ENCODE results near the gene ATG10. TPM values are rescaled to one million over a fixed set of nuclear protein-coding genes. Genes with fewer than 3 reads are reported as not detected.

The ATG10 gene
- total RNA-seq, 1 experiment from 2014 or later, result 11.8 TPM

GRCh38 chr5:82074950-82075349 lies 103.1 kb downstream of the ATG10 start:
- H3K79me2 ChIP-seq (ENCODE audit: low read length), result no peaks in the 10 kb centered on the region
- ATAC-seq (no peak), DNase-seq (no peak)
- H3K36me3 ChIP-seq (ENCODE audit: low read depth, low read length), result no peaks in the 10 kb centered on the region
- no peak overlapping the region for H3K4me3 ChIP-seq (ENCODE audit: low read length)
- no peak overlapping the region for H2AFZ ChIP-seq (ENCODE audit: low read length)
- no TSS peak for BruUV-seq (replicated peaks)
- TF ChIP-seq CTCF (conservative IDR thresholded peaks at IDR 0.05; ENCODE audit: low read depth, low read length), result no peak
- intact Hi-C loops (cut with micrococcal nuclease), result no loop called here
- no peaks in the 10 kb centered on the region for H3K27me3 ChIP-seq (ENCODE audit: low read length)
- no peaks in the 10 kb centered on the region for H3K9me3 ChIP-seq (ENCODE audit: low read length)
- no peaks in the 10 kb centered on the region for H3K4me1 ChIP-seq (ENCODE audit: insufficient read depth, low read length)
- H4K20me1 ChIP-seq (ENCODE audit: low read length), result no peaks in the 10 kb centered on the region
- H3K9ac ChIP-seq (ENCODE audit: low read length), result no peak overlapping the region
- ChIA-PET CTCF (no interaction called here), POLR2A (ENCODE audit: unreplicated experiment) (no interaction called here)
- no peak overlapping the region for H3K27ac ChIP-seq (ENCODE audit: low read length)
- H3K4me2 ChIP-seq (ENCODE audit: low read length), result no peak overlapping the region
- H3K9me2 ChIP-seq (replicated peaks; ENCODE audit: low read length), result no peaks in the 10 kb centered on the region
- no peaks in the 10 kb centered on the region for H3F3A ChIP-seq (ENCODE audit: low read length, unreplicated experiment)

- H3K27ac ChIP-seq (ENCODE audit: low read length), result no peak overlapping the region
- H2AFZ ChIP-seq (ENCODE audit: low read length), result no peak overlapping the region
- H3K27me3 ChIP-seq (ENCODE audit: low read length), result no peaks in the 10 kb centered on the region
- no peaks in the 10 kb centered on the region for H3F3A ChIP-seq (ENCODE audit: low read length, unreplicated experiment)
- H3K4me1 ChIP-seq (ENCODE audit: insufficient read depth, low read length), result no peaks in the 10 kb centered on the region
- no peaks in the 10 kb centered on the region for H3K9me3 ChIP-seq (ENCODE audit: low read length)
- ChIA-PET CTCF (no interaction called here), POLR2A (ENCODE audit: unreplicated experiment) (no interaction called here)
- H4K20me1 ChIP-seq (ENCODE audit: low read length), result no peaks in the 10 kb centered on the region
- H3K4me2 ChIP-seq (ENCODE audit: low read length), result no peak overlapping the region
- no TSS peak for BruUV-seq (replicated peaks)
- no peak for TF ChIP-seq EZH2phosphoT487 (IDR thresholded peaks at IDR 0.05; ENCODE audit: borderline replicate concordance, low read length)
- no peak for TF ChIP-seq EZH2 (IDR thresholded peaks at IDR 0.05; ENCODE audit: low read length, unreplicated experiment)
- no peak for TF ChIP-seq CTCF (conservative IDR thresholded peaks at IDR 0.05; ENCODE audit: low read depth, low read length)
- intact Hi-C loops (cut with micrococcal nuclease), result no loop called here
- ATAC-seq, result no peak
- DNase-seq, result no peak
- H3K9me2 ChIP-seq (replicated peaks; ENCODE audit: low read length), result no peaks in the 10 kb centered on the region
- H3K9ac ChIP-seq (ENCODE audit: low read length), result no peak overlapping the region
- H3K79me2 ChIP-seq (ENCODE audit: low read length), result no peaks in the 10 kb centered on the region
- H3K4me3 ChIP-seq (ENCODE audit: low read length), result no peak overlapping the region
- no peaks in the 10 kb centered on the region for H3K36me3 ChIP-seq (ENCODE audit: low read depth, low read length)
These were observed 105.7 kb downstream of the ATG10 start for GRCh38 chr5:82077496-82077895.

- H3K9me2 ChIP-seq (replicated peaks; ENCODE audit: low read length), result no peaks in the 10 kb centered on the region
- H3K27me3 ChIP-seq (ENCODE audit: low read length), result no peaks in the 10 kb centered on the region
- TF ChIP-seq EZH2phosphoT487 (IDR thresholded peaks at IDR 0.05; ENCODE audit: borderline replicate concordance, low read length) (no peak), EZH2 (IDR thresholded peaks at IDR 0.05; ENCODE audit: low read length, unreplicated experiment) (no peak), CTCF (conservative IDR thresholded peaks at IDR 0.05; ENCODE audit: low read depth, low read length) (no peak)
- no peaks in the 10 kb centered on the region for H3F3A ChIP-seq (ENCODE audit: low read length, unreplicated experiment)
- no peak overlapping the region for H3K4me2 ChIP-seq (ENCODE audit: low read length)
- H3K4me1 ChIP-seq (ENCODE audit: insufficient read depth, low read length), result no peaks in the 10 kb centered on the region
- H4K20me1 ChIP-seq (ENCODE audit: low read length), result no peaks in the 10 kb centered on the region
- CTCF ChIA-PET, result no interaction called here
- no peak overlapping the region for H3K9ac ChIP-seq (ENCODE audit: low read length)
- no peaks in the 10 kb centered on the region for H3K79me2 ChIP-seq (ENCODE audit: low read length)
- H2AFZ ChIP-seq (ENCODE audit: low read length), result no peak overlapping the region
- POLR2A ChIA-PET (ENCODE audit: unreplicated experiment), result no interaction called here
- no peak for DNase-seq
- H3K4me3 ChIP-seq (ENCODE audit: low read length), result no peak overlapping the region
- no TSS peak for BruUV-seq (replicated peaks)
- H3K36me3 ChIP-seq (ENCODE audit: low read depth, low read length), result no peaks in the 10 kb centered on the region
- no peak for ATAC-seq
- no peak overlapping the region for H3K27ac ChIP-seq (ENCODE audit: low read length)
- intact Hi-C loops (cut with micrococcal nuclease), result no loop called here
- no peaks in the 10 kb centered on the region for H3K9me3 ChIP-seq (ENCODE audit: low read length)
These were observed 119.8 kb downstream of the ATG10 start for GRCh38 chr5:82091617-82092016.
